HG03469 (cell line): ENCODE results near the gene KIF26B.
"Not testable (repeated sequence)": the region's sequence is repeated elsewhere in the genome, so short reads cannot be mapped to it uniquely, and the experiment has no call there.

ENCODE experiments used
- ATAC-seq: cut with Tn5 transposase; IDR thresholded peaks from one replicate; pipeline ENCODE4 v1.9.1; 2021; ENCODE audit warnings: mild to moderate bottlenecking, moderate library complexity, moderate number of reproducible peaks; ENCODE audit not compliant: unreplicated experiment

Gene KIF26B

DNA sequence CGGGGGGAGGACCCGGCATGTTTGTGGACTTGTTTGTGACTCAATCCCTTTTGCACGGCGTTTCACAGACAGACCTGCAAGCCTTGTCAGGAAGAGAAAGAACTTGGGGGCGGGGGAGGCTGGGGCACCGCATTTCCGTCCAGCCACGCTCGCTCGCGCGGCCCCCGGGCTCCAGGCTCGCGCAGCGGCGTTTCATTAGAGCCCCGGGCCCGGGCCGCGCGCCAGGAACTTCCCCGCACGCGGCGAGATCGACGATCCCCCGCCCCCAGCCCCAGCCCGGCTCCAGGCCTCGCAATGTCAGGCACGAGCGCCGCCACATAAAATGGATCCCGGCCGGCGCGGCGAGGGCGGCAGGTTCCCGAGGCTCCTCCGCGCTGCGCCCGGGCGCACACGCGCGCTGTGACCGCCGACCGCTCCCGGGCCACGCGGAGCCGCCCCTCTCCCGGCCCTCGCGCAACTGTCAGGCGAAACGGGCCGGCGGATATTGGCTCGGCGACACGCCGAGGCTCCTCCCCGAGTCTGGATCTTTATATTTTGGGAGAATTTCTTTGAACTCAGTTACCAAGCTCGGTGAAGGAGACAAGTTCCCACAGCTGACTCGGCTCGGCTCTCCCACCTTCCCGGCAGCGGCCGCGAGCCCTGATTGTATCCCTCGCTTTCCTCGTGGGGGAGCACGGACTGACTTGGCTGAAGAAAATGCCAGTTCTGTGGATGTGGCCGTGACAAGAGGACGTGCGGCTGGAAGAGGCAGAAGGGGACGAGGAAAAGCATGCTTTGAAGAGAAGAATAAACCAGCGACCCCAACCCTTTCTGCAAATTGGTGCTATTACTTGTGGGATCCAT, at the start of gene KIF26B:
Gene KIF26B (plus strand): TSS at position 557 of the 843 bp plus-strand sequence. CDS start 440 bp downstream, outside the sequence.
- no peak for ATAC-seq

GRCh38 chr1:245105042-245105441, 49.7 kb upstream of the KIF26B start:
- no peak for ATAC-seq

- no peak for ATAC-seq
These were observed 48.9 kb upstream of the KIF26B start for GRCh38 chr1:245105815-245106410.

- ATAC-seq = no peak
These were observed 47.0 kb upstream of the KIF26B start for GRCh38 chr1:245107776-245108114.

DNA sequence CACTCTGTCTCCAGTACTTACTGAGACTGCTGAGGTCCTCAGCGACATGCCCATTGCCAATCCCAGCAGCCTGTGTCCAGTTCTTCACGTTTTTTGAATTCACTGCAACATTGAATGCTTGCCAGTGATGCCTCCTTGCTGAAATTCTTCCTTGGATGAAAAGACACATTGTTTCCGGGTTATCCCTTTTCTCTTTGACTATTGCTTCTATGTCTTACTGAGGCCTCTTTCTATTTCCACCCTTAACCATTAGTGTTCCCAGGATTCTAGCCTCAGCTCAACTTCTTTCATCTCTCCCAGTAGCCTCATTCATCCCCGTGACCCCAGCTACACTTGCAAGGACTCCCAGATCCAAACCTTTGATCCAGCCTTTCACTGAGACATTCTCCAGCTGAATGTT, 46.5 kb upstream of the KIF26B start:
- no peak for ATAC-seq

- no peak for ATAC-seq
These were observed 45.9 kb upstream of the KIF26B start for GRCh38 chr1:245108909-245109308.

DNA sequence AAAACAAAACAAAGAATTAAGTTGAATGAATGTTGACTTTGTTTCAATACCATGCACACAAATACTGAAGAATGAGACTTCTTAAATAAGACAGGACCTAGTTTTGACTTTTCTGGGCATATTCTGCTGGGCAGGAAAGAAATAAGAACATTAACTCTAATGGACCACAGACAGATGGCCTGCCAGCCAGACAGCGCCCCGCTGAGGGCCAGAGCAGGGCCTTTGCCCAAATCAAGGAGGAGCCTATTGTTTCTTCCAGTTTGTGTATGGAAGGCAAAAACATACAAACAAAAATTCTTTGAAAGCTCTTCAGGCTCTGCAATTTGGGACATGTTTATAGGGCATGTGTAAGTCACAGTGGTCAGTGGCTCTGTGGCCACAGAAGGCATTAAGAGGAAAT, 44.4 kb upstream of the KIF26B start:
- ATAC-seq = no peak

DNA sequence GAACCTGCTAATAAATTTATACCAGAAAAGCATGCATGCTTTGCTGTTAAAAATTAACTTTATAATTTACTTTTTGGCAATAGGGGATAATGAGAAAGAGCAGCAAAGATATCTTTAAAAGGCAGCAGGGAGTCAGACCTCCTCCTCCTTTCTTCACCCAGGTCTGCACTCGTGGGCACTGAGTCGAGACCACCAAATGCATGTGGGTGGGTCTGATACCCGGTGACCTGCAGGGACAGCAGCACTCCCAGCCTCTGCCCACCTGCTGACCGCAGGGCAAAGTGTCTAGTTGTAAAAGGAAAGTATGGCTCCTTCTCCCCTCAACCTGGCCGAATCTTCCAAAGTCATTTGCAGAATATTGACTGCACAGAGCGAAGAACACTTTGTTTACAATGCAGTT, 43.7 kb upstream of the KIF26B start:
- no peak for ATAC-seq

DNA sequence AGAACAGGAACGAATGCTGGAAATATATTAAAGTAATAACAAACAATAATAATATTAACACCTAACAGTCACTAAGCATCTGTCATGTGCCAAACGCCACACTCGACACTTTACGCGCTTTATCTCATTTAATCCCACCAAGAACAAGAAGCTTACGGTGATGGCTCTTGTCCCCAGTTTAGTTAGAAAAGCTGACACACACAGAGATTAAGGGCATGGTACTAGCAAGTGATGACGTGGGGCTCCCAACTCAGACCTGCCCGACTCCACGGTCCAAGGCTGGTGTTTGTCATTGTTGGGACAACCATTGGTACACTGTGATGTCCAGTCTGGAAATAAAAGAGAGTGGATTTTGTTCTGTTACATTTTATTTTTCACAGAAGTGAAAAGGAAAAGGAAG, 41.1 kb upstream of the KIF26B start:
- ATAC-seq = no peak

GRCh38 chr1:245116131-245116530, 38.7 kb upstream of the KIF26B start:
- ATAC-seq = no peak

DNA sequence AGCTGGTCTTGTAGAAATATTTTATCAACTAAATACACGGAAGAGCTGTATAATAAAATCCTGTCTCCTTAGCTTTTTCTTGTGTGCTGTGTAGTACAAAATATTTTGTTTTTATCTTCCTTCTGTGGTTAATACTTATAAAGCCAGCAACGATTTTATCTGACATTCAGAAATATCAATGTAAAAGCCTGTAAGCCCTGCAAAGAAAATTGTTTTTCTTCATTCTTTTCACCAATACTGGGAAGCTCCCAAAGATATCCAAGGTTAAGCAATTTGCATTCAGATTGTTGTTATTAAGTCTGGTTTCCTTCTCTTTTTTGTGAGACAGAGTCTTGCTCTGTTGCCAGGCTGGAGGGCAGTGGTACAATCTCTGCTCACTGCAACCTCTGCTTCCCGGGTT, 38.0 kb upstream of the KIF26B start:
- ATAC-seq = no peak

DNA sequence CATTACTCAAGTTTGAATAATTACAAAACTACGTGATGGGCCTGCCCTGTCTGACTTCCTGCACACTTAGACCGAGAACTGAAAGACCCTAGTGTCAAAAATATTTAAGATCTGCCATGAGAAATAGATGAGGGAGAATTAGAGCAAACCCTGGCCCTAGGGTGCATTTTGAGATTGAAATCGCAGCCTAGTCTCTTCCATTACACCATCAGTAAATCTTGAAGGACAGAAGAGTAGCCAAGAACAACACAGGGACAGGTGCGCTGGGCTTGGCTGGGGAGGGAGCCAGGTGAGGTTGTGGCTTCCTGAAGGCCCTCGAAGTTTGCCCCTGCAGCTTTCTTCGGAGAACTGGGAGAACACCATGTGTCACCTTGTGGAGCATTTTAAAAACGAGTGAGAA, 36.7 kb upstream of the KIF26B start:
- ATAC-seq = no peak

DNA sequence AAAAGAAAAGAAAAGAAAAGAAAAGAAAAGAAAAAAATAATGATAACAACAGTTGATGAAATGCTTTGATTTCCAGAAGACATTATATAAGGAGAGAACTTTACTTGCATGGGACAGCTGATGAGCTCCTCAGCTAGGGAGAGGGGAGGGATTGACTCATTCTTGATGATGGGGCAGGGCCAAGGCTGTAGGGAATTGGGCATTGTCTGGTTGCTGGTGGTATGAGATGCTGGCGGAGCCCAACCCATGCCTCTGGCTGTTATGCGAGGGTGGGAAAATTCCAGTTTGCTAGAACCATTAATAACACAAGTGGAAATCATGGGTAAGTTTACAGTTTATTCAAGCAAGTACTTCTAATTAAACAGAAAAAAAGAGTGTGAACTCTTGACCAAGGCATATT, 36.0 kb upstream of the KIF26B start:
- ATAC-seq = no peak

- no peak for ATAC-seq
These were observed 33.3 kb upstream of the KIF26B start for GRCh38 chr1:245121523-245121922.

GRCh38 chr1:245124241-245124640, 30.5 kb upstream of the KIF26B start:
- ATAC-seq = no peak

- ATAC-seq = no peak
These were observed 30.1 kb upstream of the KIF26B start for GRCh38 chr1:245124644-245125043.

DNA sequence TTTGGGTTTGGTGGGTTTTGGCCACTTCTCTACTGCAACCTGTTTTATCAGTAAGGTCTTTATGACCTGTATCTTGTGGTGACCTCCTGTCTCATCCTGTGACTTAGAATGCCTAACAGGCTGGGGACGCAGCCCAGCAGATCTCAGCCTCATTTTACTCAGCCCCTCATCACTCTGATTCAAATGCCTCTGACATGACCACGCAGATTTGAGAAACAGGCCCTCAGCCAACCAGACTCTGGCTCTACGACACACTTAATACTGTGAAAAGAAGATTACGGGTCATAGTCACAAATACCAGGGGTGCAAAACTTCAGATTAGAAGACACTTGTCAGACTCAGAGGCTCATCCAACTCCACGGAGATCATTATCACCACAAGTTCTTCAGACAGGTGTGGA, 28.3 kb upstream of the KIF26B start:
- no peak for ATAC-seq

GRCh38 chr1:245128381-245129101, 26.2 kb upstream of the KIF26B start:
- no peak for ATAC-seq

GRCh38 chr1:245129319-245130240, 25.2 kb upstream of the KIF26B start:
- no peak for ATAC-seq

DNA sequence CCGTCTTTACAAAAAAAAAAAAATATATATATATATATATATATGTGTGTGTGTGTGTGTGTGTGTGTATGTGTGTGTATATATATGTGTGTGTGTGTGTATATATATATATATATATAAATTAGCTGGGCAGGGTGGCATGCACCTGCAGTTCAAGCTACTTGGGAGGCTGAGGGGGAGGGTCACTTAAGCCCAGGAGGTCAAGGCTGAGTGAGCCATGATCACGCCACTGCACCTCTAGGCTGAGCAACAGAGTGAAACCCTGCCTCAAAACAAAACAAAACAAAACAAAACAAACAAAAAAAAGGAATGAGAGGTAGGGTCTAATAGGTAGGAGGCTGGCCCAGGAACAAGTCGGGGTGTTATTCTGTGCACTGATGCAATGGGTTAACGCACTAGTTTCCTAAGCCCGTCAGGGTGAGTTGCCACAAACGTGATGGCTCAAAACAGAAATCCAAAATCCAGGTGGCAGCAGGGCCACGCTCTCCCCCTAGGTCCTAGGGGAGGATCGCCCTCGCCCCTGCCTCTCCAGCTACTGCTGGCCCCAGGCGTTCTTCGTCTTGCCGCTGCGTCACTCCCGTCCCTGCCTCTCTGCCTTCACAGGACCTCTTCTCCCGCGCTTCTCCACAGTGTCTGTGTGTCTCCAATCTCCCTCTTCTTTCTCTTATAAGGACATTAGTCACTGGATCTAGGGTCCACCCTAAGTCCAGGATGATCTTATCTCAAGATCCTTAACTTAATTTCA, 24.3 kb upstream of the KIF26B start:
- not testable (repeated sequence) for ATAC-seq
